Ecto neural progenitor cell (in vitro differentiated cells): ENCODE results near the gene COPZ2.
A peak's percentile ranks its signal among the peaks of the same experiment; 100 is the strongest.
"Not testable (repeated sequence)": the region's sequence is repeated elsewhere in the genome, so short reads cannot be mapped to it uniquely, and the experiment has no call there.

Source experiments
- DNase-seq: peaks from one replicate; pipeline ENCODE4 v3.0.0-alpha.2; 2018; ENCODE audit warnings: low spot score

Gene COPZ2

DNA sequence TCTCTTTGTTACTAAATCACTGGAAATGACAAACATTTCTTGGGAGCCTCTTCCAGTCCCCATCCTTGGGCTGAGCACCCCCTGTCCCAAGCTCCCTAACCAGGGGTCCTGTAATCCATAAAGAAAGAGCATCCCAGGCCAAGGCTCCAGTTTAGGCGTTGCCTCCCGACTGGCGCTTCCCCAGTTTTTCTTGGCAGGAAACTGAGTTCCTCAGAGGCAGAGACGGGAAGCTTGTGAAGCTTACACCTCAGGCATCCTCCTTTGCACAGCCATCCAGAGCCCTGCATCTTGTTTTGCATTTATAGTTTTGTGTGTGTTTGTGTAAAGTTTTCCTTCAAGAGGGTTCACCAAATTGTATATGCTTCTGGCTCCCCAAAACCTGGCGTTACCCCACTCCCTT, 7.1 kb downstream of the COPZ2 start:
- no peak for DNase-seq

- DNase-seq = no peak
Measured at GRCh38 chr17:48028736-48029135, 8.9 kb downstream of the COPZ2 start.

DNA sequence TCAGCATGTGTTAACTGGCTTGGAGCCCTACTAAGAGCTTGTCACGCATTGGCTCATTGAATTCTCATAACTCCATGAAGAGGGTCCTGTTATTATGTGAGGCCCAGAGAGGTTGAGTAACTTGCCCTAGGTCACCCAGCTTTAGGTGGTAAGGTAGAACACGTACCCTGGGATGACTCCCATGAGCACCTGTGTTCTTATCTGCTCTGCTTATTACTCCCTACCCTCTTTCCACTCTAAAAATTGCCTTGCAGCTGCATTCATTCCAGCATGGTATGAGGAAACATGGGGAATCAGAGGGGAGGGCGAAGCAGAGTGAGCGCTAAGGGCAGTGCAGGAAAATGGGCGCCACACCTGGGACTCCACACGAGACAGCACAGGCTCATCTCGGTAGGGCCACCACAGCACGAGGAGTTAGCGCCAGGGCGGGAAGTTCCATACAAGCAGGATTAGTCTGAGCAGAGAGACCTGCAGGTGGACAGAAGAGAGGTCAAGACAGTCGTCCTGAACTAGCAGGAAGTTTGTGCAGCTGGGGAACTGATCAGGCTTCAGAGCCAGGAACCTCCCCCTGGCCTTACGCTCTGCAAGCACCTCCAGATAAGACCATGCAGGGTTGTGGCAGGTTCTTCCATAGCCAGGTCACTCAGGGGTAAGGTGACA, 10.1 kb downstream of the COPZ2 start:
- peak; percentile 50 for DNase-seq

GRCh38 chr17:48026502-48027321, 10.9 kb downstream of the COPZ2 start:
- DNase-seq = peak; percentile 97

- no peak for DNase-seq
Measured at GRCh38 chr17:48025904-48026501, 11.6 kb downstream of the COPZ2 start.

DNA sequence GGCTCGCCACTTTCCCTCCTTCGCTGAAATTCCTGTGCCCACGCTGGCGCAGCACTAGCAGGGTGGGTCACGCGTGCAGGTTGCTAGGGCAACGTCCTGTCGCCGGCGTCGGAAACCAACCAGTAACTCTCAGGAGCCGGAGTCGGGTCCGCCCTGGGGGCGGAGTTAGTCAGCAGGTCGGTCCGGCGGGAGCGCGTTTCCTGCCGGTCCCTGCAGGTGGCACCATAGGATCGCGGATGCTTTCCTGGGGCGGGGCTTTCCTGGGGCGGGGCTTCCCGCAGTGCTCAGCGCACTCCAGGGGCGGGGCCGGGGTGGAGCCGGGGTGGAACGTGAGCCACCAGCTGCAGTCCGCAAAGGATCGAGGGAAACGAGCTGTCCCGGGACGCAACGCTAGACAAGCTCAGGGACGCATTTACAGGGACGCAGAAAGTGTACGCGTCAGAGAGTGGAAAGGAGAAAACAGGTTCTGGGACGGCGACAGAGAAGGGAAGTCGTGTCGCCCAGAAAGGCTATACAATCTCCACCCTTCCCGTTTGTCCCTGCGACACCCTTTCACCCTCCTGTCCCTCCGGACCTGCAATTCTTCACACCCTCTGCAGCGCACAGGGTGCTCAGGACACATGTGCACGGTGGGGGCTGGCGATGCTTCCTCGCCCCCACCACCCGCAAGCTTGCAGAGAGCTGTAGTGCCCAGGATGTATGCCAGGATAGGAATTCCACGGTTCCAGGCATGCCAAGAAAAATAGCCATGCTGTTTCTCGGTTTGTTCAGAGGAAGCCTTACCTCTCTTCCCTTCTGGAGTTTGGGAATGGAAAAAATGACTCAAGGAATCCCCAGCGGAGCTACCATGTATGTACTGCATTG, 12.3 kb downstream of the COPZ2 start:
- peak; percentile 100 for DNase-seq

- peak; percentile 84 for DNase-seq
Measured at GRCh38 chr17:48024149-48025039, 13.2 kb downstream of the COPZ2 start.

- peak; percentile 97 for DNase-seq
Measured at GRCh38 chr17:48023400-48024148, 14.0 kb downstream of the COPZ2 start.

DNA sequence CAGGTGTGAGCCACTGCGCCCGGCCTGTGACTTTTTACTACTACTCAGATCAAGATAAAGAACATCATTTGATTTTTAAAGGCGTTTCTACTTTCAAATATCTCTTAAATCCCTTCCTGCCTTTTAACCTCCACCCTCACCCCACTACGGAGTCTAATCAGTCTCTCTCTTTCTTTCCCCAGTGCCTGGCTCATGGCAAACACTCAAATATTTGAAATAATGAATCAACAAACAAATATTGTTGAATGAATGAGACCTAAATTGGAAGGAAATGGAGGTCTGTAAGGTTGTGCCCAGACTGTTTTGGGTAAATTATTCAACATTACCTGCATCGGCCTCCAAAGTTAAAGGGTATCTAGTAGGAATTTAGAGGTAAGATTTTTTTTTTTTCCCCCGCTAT, 14.7 kb downstream of the COPZ2 start:
- no peak for DNase-seq

DNA sequence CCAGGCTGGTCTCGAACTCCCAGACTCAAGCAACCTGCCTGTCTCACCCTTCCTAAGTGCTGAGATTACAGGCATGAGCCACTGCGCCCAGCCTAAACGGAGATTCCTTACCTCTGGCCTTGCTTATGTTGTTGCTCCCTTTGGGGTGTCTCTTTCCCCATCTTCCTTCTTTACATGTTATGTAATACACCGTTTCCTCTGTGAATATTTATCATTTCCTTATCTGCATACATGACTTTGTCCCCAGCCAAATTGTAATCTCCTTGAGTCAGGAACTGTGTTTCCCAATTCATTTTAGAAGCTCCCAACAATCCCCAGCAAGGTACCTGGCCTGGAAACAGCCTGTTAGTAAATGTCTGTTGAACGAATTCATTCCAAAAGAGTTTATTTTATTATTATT, 15.7 kb downstream of the COPZ2 start:
- DNase-seq = no peak

- not testable (repeated sequence) for DNase-seq
Measured at GRCh38 chr17:48017817-48018158, 19.8 kb downstream of the COPZ2 start.

GRCh38 chr17:48016112-48016511, 21.5 kb downstream of the COPZ2 start:
- no peak for DNase-seq

GRCh38 chr17:48014595-48015111, 22.9 kb downstream of the COPZ2 start:
- DNase-seq = no peak

DNA sequence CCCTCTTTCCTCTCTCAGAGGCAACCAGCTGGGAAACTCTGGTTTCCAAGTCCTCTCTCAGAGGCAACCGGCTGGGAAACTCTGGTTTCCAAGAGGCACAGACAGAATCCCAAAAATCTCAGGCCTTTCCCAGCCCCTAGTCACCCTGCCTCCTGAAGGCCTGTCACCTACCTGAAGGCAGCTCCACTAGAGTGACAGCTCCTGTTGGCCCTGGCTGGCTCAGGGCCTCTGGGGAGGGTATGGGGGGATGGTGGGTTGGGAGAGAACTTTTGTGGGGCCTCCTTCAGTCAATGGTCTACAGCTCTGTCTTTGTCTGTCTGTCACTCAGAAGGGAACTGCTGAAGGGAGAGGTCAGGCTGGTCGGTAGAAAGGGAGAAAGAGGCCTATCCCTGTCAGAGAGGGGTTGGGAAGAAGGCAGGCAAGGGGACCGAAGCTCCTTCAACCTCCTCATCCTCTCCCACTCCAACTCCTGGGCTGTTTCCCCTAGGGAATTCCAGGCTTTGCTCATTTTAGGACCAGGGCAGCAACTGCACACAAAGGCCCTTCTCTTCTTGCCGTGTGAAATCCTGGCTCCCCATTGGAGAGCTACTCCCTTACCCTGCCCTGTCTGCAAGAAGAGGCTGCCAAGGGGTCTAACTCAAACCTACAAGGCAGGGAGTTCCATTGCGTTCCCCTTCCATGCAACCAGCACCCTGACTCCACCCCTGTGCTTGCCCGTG, 23.6 kb downstream of the COPZ2 start:
- DNase-seq = peak; percentile 72

GRCh38 chr17:48012654-48013053, 24.9 kb downstream of the COPZ2 start:
- DNase-seq = no peak

DNA sequence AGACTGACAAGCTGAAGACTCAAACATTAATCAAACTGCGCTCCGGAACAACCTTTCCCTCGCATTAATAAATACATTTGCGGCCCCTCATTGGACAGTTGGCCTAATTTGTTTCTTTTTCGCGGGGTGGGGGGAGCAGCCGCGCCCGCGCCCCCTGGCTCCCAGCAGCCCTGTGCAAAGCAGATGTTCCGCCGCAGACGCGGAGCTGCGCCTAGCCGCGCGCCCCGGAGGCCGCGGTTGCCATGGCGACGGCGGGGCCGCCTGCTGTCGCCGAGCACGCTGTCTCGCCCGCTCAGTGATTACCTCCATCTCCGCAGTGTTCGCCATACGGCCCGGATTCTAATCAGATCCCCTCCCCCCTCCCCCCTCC, 25.5 kb downstream of the COPZ2 start:
- peak; percentile 96 for DNase-seq

DNA sequence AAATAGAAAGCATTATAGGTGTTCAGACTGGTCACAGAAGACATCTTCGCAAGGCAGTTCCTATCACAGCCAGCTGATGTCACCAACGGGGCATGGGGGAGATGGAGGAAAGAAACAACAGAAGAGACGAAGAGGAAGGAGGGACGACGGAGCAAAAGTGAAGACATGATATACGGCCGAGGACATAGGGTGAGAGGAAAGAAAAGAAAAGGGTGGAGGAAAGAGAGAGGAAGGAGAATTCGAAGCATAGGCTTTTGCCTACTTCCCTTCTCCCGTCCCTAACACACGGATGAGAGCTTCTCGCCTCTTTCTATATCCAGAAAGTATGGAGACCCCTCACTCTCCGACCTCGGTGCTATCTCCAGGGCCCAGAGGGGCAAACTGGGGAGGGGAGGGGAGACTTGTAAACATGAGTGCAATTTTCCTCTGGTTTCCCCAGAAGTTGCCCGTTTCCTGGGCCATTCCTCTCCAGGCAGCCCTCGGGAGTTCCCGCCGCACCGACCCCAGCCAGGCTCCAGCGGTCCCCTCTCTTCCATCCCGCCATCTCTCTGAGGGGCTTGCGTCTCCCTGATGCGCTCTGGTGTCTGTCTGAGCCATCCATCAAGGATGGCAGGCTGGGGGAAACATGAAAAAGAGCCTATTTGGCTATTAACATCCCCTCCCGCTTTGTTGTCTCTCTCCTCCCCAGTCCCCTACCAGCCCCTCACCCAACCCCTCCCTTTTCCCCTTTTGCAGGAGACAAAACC, 26.0 kb downstream of the COPZ2 start:
- peak; percentile 79 for DNase-seq

DNA sequence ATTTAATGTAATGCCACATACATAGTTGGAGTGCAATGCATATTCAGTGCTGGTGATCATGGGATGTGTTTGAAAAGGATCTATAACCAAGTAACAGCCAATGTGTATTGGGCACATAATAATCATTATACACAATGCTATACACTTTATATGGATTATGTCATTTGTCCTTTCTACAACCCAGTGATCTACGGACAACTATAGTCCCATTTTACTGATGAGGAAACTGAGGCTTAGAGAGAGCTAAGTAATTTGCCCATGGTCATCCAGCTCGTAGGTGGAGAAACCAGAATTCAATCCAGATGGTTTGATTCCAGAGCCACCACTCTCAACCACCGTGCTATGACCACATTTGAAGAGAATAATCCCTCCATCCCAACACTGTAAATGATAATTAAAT, 27.4 kb downstream of the COPZ2 start:
- no peak for DNase-seq
